ENCODE measurements around the gene PPIH. TPM values are rescaled to one million over a fixed set of nuclear protein-coding genes. Genes with fewer than 3 reads are reported as not detected.
"Not testable (repeated sequence)": the region's sequence is repeated elsewhere in the genome, so short reads cannot be mapped to it uniquely, and the experiment has no call there.

PPIH gene
- polyA plus RNA-seq, result 10 to 100 TPM; 24.9 to 79.1 (median 42.0) TPM
- long read RNA-seq, donor 1, result 0 reads
- long read RNA-seq, donor 2, transcript PPIH-201 (10 exons, 752 nt), result major isoform, 7 of 7 reads
- long read RNA-seq, donor 2, partial matches to known transcripts, result 0 of 7 reads
- long read RNA-seq, donor 2, other reads (novel, unspliced or antisense), result 0 of 7 reads
- long read RNA-seq, donor 3, transcript PPIH-201 (10 exons, 752 nt), result major isoform, 6 of 6 reads
- long read RNA-seq, donor 3, partial matches to known transcripts, result 0 of 6 reads
- long read RNA-seq, donor 3, other reads (novel, unspliced or antisense), result 0 of 6 reads
- long read RNA-seq, donor 4, partial matches to known transcripts, result 0 of 1 reads
- long read RNA-seq, donor 4, other reads (novel, unspliced or antisense), result 0 of 1 reads
- long read RNA-seq, donor 5, partial matches to known transcripts, result 0 of 3 reads
- long read RNA-seq, donor 5, other reads (novel, unspliced or antisense), result 0 of 3 reads
- long read RNA-seq, donor 6, transcript PPIH-201 (10 exons, 752 nt), result major isoform, 5 of 10 reads
- long read RNA-seq, donor 6, partial matches to known transcripts, result 5 of 10 reads
- long read RNA-seq, donor 6, other reads (novel, unspliced or antisense), result 0 of 10 reads
- long read RNA-seq, donor 7, result 0 reads
- long read RNA-seq, donor 8, partial matches to known transcripts, result 0 of 1 reads
- long read RNA-seq, donor 8, other reads (novel, unspliced or antisense), result 0 of 1 reads
- long read RNA-seq, donor 9, result 0 reads
- long read RNA-seq, donor 10, transcript PPIH-201 (10 exons, 752 nt), result major isoform, 10 of 10 reads
- long read RNA-seq, donor 10, partial matches to known transcripts, result 0 of 10 reads
- long read RNA-seq, donor 10, other reads (novel, unspliced or antisense), result 0 of 10 reads

GRCh38 chr1:42657981-42658876, at the start of gene PPIH:
Gene PPIH (plus strand): TSS chr1:42658423. CDS start chr1:42658447, 24 bp downstream.
- peaks cover 0 to 6% (median 2%) of the 10 kb centered on the region in 3 donors for H3K36me3 ChIP-seq (ENCODE audit: control insufficient read depth in 3 of 3, insufficient read depth in 2 of 3, low read depth in 1 of 3, low read length in 3 of 3)
- no peaks in the 10 kb centered on the region for H3K27me3 ChIP-seq (ENCODE audit: control insufficient read depth in 3 of 3, insufficient read depth in 3 of 3, low read length in 3 of 3)
- FAIRE-seq (no peak), DNase-seq (peak; percentile 95 to 98)
- H3K4me3 ChIP-seq (ENCODE audit: low read depth in 1 of 3, low read length in 3 of 3), result peak within 1 kb of the TSS; percentile 62 to 95 (median 72)
- H3K4me1 ChIP-seq (ENCODE audit: control insufficient read depth in 3 of 3, insufficient read depth in 2 of 3, low read depth in 1 of 3, low read length in 2 of 3), result peaks cover 2 to 15% (median 4%) of the 10 kb centered on the region in 3 donors
- H3K9me3 ChIP-seq (ENCODE audit: control insufficient read depth in 2 of 2, insufficient read depth in 1 of 2, low read depth in 1 of 2, low read length in 1 of 2), result no peaks in the 10 kb centered on the region
- peak within 1 kb of the TSS; percentile 68 to 90 (median 77) for H3K27ac ChIP-seq (ENCODE audit: low read depth in 1 of 3, low read length in 2 of 3)
- WGBS, 3 donors, result 0% methylated on average over 53 of the region's 53 CpGs

GRCh38 chr1:42613803-42614131, 44.5 kb upstream of the PPIH start:
- H3K36me3 ChIP-seq (ENCODE audit: control insufficient read depth in 3 of 3, insufficient read depth in 2 of 3, low read depth in 1 of 3, low read length in 3 of 3), result no peaks in the 10 kb centered on the region
- H3K4me3 ChIP-seq (ENCODE audit: low read depth in 1 of 3, low read length in 3 of 3), result no peak overlapping the region
- no peaks in the 10 kb centered on the region for H3K27me3 ChIP-seq (ENCODE audit: control insufficient read depth in 3 of 3, insufficient read depth in 3 of 3, low read length in 3 of 3)
- DNase-seq (no peak), FAIRE-seq (no peak)
- no peaks in the 10 kb centered on the region for H3K4me1 ChIP-seq (ENCODE audit: control insufficient read depth in 3 of 3, insufficient read depth in 2 of 3, low read depth in 1 of 3, low read length in 2 of 3)
- H3K9me3 ChIP-seq (ENCODE audit: control insufficient read depth in 2 of 2, insufficient read depth in 1 of 2, low read depth in 1 of 2, low read length in 1 of 2), result no peaks in the 10 kb centered on the region
- no peak overlapping the region for H3K27ac ChIP-seq (ENCODE audit: low read depth in 1 of 3, low read length in 2 of 3)
- 75 to 84% (median 82%) methylated on average over 4 of the region's 4 CpGs for WGBS, 3 donors

- 63 to 77% (median 70%) methylated on average over 2 of the region's 2 CpGs for WGBS, 3 donors
- DNase-seq, result no peak
- Histone ChIP-seq H3K36me3 (ENCODE audit: control insufficient read depth in 3 of 3, insufficient read depth in 2 of 3, low read depth in 1 of 3, low read length in 3 of 3) (no peaks in the 10 kb centered on the region), H3K9me3 (ENCODE audit: control insufficient read depth in 2 of 2, insufficient read depth in 1 of 2, low read depth in 1 of 2, low read length in 1 of 2) (no peaks in the 10 kb centered on the region), H3K27ac (ENCODE audit: low read depth in 1 of 3, low read length in 2 of 3) (no peak overlapping the region), H3K27me3 (ENCODE audit: control insufficient read depth in 3 of 3, insufficient read depth in 3 of 3, low read length in 3 of 3) (no peaks in the 10 kb centered on the region), H3K4me1 (ENCODE audit: control insufficient read depth in 3 of 3, insufficient read depth in 2 of 3, low read depth in 1 of 3, low read length in 2 of 3) (no peaks in the 10 kb centered on the region), H3K4me3 (ENCODE audit: low read depth in 1 of 3, low read length in 3 of 3) (no peak overlapping the region)
- no peak for FAIRE-seq
Measured at GRCh38 chr1:42618866-42619265, 39.4 kb upstream of the PPIH start.

GRCh38 chr1:42620307-42620706, 37.9 kb upstream of the PPIH start:
- H3K4me3 ChIP-seq (ENCODE audit: low read depth in 1 of 3, low read length in 3 of 3), result no peak overlapping the region
- H3K4me1 ChIP-seq (ENCODE audit: control insufficient read depth in 3 of 3, insufficient read depth in 2 of 3, low read depth in 1 of 3, low read length in 2 of 3), result no peaks in the 10 kb centered on the region
- no peaks in the 10 kb centered on the region for H3K27me3 ChIP-seq (ENCODE audit: control insufficient read depth in 3 of 3, insufficient read depth in 3 of 3, low read length in 3 of 3)
- no peaks in the 10 kb centered on the region for H3K36me3 ChIP-seq (ENCODE audit: control insufficient read depth in 3 of 3, insufficient read depth in 2 of 3, low read depth in 1 of 3, low read length in 3 of 3)
- no peak overlapping the region for H3K27ac ChIP-seq (ENCODE audit: low read depth in 1 of 3, low read length in 2 of 3)
- 36 to 53% (median 39%) methylated on average over 2 of the region's 2 CpGs for WGBS, 3 donors
- H3K9me3 ChIP-seq (ENCODE audit: control insufficient read depth in 2 of 2, insufficient read depth in 1 of 2, low read depth in 1 of 2, low read length in 1 of 2), result no peaks in the 10 kb centered on the region
- no peak for DNase-seq
- FAIRE-seq, result no peak

GRCh38 chr1:42621180-42621579, 37.0 kb upstream of the PPIH start:
- 92 to 95% (median 94%) methylated on average over 4 of the region's 4 CpGs for WGBS, 3 donors
- H3K27me3 ChIP-seq (ENCODE audit: control insufficient read depth in 3 of 3, insufficient read depth in 3 of 3, low read length in 3 of 3); H3K4me1 ChIP-seq (ENCODE audit: control insufficient read depth in 3 of 3, insufficient read depth in 2 of 3, low read depth in 1 of 3, low read length in 2 of 3); H3K36me3 ChIP-seq (ENCODE audit: control insufficient read depth in 3 of 3, insufficient read depth in 2 of 3, low read depth in 1 of 3, low read length in 3 of 3); H3K4me3 ChIP-seq (ENCODE audit: low read depth in 1 of 3, low read length in 3 of 3); FAIRE-seq; DNase-seq; H3K9me3 ChIP-seq (ENCODE audit: control insufficient read depth in 2 of 2, insufficient read depth in 1 of 2, low read depth in 1 of 2, low read length in 1 of 2); H3K27ac ChIP-seq (ENCODE audit: low read depth in 1 of 3, low read length in 2 of 3): not testable (repeated sequence)

- not testable (repeated sequence) for H3K9me3 ChIP-seq (ENCODE audit: control insufficient read depth in 2 of 2, insufficient read depth in 1 of 2, low read depth in 1 of 2, low read length in 1 of 2); H3K4me1 ChIP-seq (ENCODE audit: control insufficient read depth in 3 of 3, insufficient read depth in 2 of 3, low read depth in 1 of 3, low read length in 2 of 3); H3K4me3 ChIP-seq (ENCODE audit: low read depth in 1 of 3, low read length in 3 of 3); DNase-seq; H3K27me3 ChIP-seq (ENCODE audit: control insufficient read depth in 3 of 3, insufficient read depth in 3 of 3, low read length in 3 of 3); H3K27ac ChIP-seq (ENCODE audit: low read depth in 1 of 3, low read length in 2 of 3); H3K36me3 ChIP-seq (ENCODE audit: control insufficient read depth in 3 of 3, insufficient read depth in 2 of 3, low read depth in 1 of 3, low read length in 3 of 3); FAIRE-seq
- WGBS, 3 donors, result 86 to 90% (median 88%) methylated on average over 3 of the region's 3 CpGs
Measured at GRCh38 chr1:42627205-42627604, 31.0 kb upstream of the PPIH start.

- Histone ChIP-seq H3K4me3 (ENCODE audit: low read depth in 1 of 3, low read length in 3 of 3) (no peak overlapping the region), H3K4me1 (ENCODE audit: control insufficient read depth in 3 of 3, insufficient read depth in 2 of 3, low read depth in 1 of 3, low read length in 2 of 3) (no peaks in the 10 kb centered on the region), H3K27ac (ENCODE audit: low read depth in 1 of 3, low read length in 2 of 3) (no peak overlapping the region), H3K27me3 (ENCODE audit: control insufficient read depth in 3 of 3, insufficient read depth in 3 of 3, low read length in 3 of 3) (no peaks in the 10 kb centered on the region), H3K9me3 (ENCODE audit: control insufficient read depth in 2 of 2, insufficient read depth in 1 of 2, low read depth in 1 of 2, low read length in 1 of 2) (no peaks in the 10 kb centered on the region), H3K36me3 (ENCODE audit: control insufficient read depth in 3 of 3, insufficient read depth in 2 of 3, low read depth in 1 of 3, low read length in 3 of 3) (no peaks in the 10 kb centered on the region)
- no peak for FAIRE-seq
- DNase-seq, result no peak
Measured at GRCh38 chr1:42639116-42639515, 19.1 kb upstream of the PPIH start.

- Histone ChIP-seq H3K9me3 (ENCODE audit: control insufficient read depth in 2 of 2, insufficient read depth in 1 of 2, low read depth in 1 of 2, low read length in 1 of 2) (no peaks in the 10 kb centered on the region), H3K4me3 (ENCODE audit: low read depth in 1 of 3, low read length in 3 of 3) (no peak overlapping the region), H3K27ac (ENCODE audit: low read depth in 1 of 3, low read length in 2 of 3) (no peak overlapping the region), H3K27me3 (ENCODE audit: control insufficient read depth in 3 of 3, insufficient read depth in 3 of 3, low read length in 3 of 3) (no peaks in the 10 kb centered on the region), H3K36me3 (ENCODE audit: control insufficient read depth in 3 of 3, insufficient read depth in 2 of 3, low read depth in 1 of 3, low read length in 3 of 3) (peaks cover 0 to 4% (median 0%) of the 10 kb centered on the region in 3 donors), H3K4me1 (ENCODE audit: control insufficient read depth in 3 of 3, insufficient read depth in 2 of 3, low read depth in 1 of 3, low read length in 2 of 3) (no peaks in the 10 kb centered on the region)
- DNase-seq, result no peak
- FAIRE-seq, result no peak
- 84 to 91% (median 85%) methylated on average over 2 of the region's 2 CpGs for WGBS, 3 donors
Measured at GRCh38 chr1:42646056-42646455, 12.2 kb upstream of the PPIH start.

Measured in small intestine (tissue), 16 donors.